Upper lobe of left lung (tissue), 4 donors: ENCODE measurements around the gene KCNIP4.

Source experiments
- CTCF ChIP-seq, 6 experiments: fragments of 450-650 bp in 4 of 6; fragments of 200-600 bp in 2 of 6; sonication (generic) in 2 of 6; IDR thresholded peaks; one replicate each; pipeline ENCODE4 v1.5.1; 2016 to 2019; ENCODE audit warnings: antibody characterized with exemption in 6 of 6
- EP300 ChIP-seq, 4 donors: sonication (generic); formaldehyde crosslinking; IDR thresholded peaks; one replicate each; pipeline ENCODE4 v1.5.1; 2017; ENCODE audit warnings: antibody characterized with exemption in 4 of 4, control low read depth in 2 of 4
- POLR2A ChIP-seq, 4 donors: fragments of 450-650 bp; IDR thresholded peaks; one replicate each; pipeline ENCODE4 v1.5.1; 2016 to 2017; ENCODE audit warnings: antibody characterized with exemption in 4 of 4, mild to moderate bottlenecking in 2 of 4
- POLR2AphosphoS5 ChIP-seq, 2 donors: sonication (generic); formaldehyde crosslinking; IDR thresholded peaks; one replicate each; pipeline ENCODE4 v1.5.1; 2017; ENCODE audit warnings: antibody characterized with exemption in 2 of 2

DNA sequence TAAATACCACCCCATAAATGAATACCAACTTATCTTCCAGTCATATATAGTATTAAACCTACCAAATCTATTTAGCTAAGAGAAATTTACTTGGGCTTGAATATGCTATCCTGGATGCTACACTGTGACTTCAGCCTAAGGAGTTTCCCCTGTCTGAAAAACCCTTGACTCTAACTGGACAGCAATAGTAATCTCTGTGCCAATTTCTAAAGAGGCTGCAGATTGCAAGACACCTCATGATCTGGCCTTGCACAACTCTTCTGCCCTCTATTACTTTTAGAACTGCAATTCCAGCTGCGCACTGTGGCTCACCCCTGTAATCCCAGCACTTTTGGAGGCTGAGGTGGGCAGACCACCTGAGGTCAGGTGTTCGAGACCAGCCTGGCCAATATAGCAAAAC, 371.5 kb downstream of the KCNIP4 start:
- no peak for TF ChIP-seq EP300 (IDR thresholded peaks at IDR 0.05)
- no peak for TF ChIP-seq CTCF (IDR thresholded peaks at IDR 0.05)
- no peak for TF ChIP-seq POLR2A (IDR thresholded peaks at IDR 0.05)
- no peak for TF ChIP-seq POLR2AphosphoS5 (IDR thresholded peaks at IDR 0.05)
